ENCODE results near the gene CDK5RAP2. TPM values are rescaled to one million over a fixed set of nuclear protein-coding genes. Genes with fewer than 3 reads are reported as not detected.
A peak's percentile ranks its signal among the peaks of the same experiment; 100 is the strongest.

Gene CDK5RAP2
- total RNA-seq, 1 donor from 2014 or later: 16.8 TPM

GRCh38 chr9:120579139-120580050 is 572 bp downstream of the CDK5RAP2 start:
- TF ChIP-seq CTCF (IDR thresholded peaks at IDR 0.05; ENCODE audit: insufficient read depth, low read length, severe bottlenecking): no peak
- no peaks in the 10 kb centered on the region for H3K27me3 ChIP-seq (ENCODE audit: control insufficient read depth, insufficient read depth, low read length)
- peak overlapping the region; percentile 83 for H3K4me3 ChIP-seq (ENCODE audit: low read depth, low read length)
- peaks cover 2% of the 10 kb centered on the region for H3K36me3 ChIP-seq (ENCODE audit: control insufficient read depth, insufficient read depth, low read length)
- peak; percentile 22 for DNase-seq (ENCODE audit: low read depth)
- FAIRE-seq: no peak

GRCh38 chr9:120574473-120574872 is 5.5 kb downstream of the CDK5RAP2 start:
- TF ChIP-seq CTCF (IDR thresholded peaks at IDR 0.05; ENCODE audit: insufficient read depth, low read length, severe bottlenecking): no peak
- H3K36me3 ChIP-seq (ENCODE audit: control insufficient read depth, insufficient read depth, low read length): peaks cover 6% of the 10 kb centered on the region
- no peak overlapping the region for H3K4me3 ChIP-seq (ENCODE audit: low read depth, low read length)
- FAIRE-seq (no peak), DNase-seq (ENCODE audit: low read depth) (no peak)
- no peaks in the 10 kb centered on the region for H3K27me3 ChIP-seq (ENCODE audit: control insufficient read depth, insufficient read depth, low read length)

GRCh38 chr9:120572472-120572871 is 7.5 kb downstream of the CDK5RAP2 start:
- Histone ChIP-seq H3K27me3 (ENCODE audit: control insufficient read depth, insufficient read depth, low read length) (no peaks in the 10 kb centered on the region), H3K4me3 (ENCODE audit: low read depth, low read length) (no peak overlapping the region), H3K36me3 (ENCODE audit: control insufficient read depth, insufficient read depth, low read length) (peaks cover 10% of the 10 kb centered on the region)
- DNase-seq (ENCODE audit: low read depth) (no peak), FAIRE-seq (no peak)
- no peak for TF ChIP-seq CTCF (IDR thresholded peaks at IDR 0.05; ENCODE audit: insufficient read depth, low read length, severe bottlenecking)

GRCh38 chr9:120571443-120572257 is 8.3 kb downstream of the CDK5RAP2 start:
- no peak for FAIRE-seq
- no peak overlapping the region for H3K4me3 ChIP-seq (ENCODE audit: low read depth, low read length)
- no peak for DNase-seq (ENCODE audit: low read depth)
- TF ChIP-seq CTCF (IDR thresholded peaks at IDR 0.05; ENCODE audit: insufficient read depth, low read length, severe bottlenecking): no peak
- no peaks in the 10 kb centered on the region for H3K27me3 ChIP-seq (ENCODE audit: control insufficient read depth, insufficient read depth, low read length)
- H3K36me3 ChIP-seq (ENCODE audit: control insufficient read depth, insufficient read depth, low read length): peaks cover 10% of the 10 kb centered on the region

- Histone ChIP-seq H3K27me3 (ENCODE audit: control insufficient read depth, insufficient read depth, low read length) (no peaks in the 10 kb centered on the region), H3K36me3 (ENCODE audit: control insufficient read depth, insufficient read depth, low read length) (peaks cover 10% of the 10 kb centered on the region), H3K4me3 (ENCODE audit: low read depth, low read length) (no peak overlapping the region)
- FAIRE-seq: no peak
- no peak for TF ChIP-seq CTCF (IDR thresholded peaks at IDR 0.05; ENCODE audit: insufficient read depth, low read length, severe bottlenecking)
- DNase-seq (ENCODE audit: low read depth): no peak
Observed at GRCh38 chr9:120570296-120570695, 9.7 kb downstream of the CDK5RAP2 start.
